22Rv1 (cell line): ENCODE measurements around the gene NFIA.

Experiments used
- ZFX ChIP-seq: fragments of 450-650 bp; IDR thresholded peaks from 2 replicates; pipeline ENCODE4 v1.6.1; 2017; ENCODE audit warnings: antibody characterized with exemption, borderline replicate concordance
- TF ChIP-seq, protein P1 (sequence below): fragments of 450-650 bp; IDR thresholded peaks from 2 replicates; pipeline ENCODE4 v1.5.1; 2017; ENCODE audit warnings: mild to moderate bottlenecking

DNA sequence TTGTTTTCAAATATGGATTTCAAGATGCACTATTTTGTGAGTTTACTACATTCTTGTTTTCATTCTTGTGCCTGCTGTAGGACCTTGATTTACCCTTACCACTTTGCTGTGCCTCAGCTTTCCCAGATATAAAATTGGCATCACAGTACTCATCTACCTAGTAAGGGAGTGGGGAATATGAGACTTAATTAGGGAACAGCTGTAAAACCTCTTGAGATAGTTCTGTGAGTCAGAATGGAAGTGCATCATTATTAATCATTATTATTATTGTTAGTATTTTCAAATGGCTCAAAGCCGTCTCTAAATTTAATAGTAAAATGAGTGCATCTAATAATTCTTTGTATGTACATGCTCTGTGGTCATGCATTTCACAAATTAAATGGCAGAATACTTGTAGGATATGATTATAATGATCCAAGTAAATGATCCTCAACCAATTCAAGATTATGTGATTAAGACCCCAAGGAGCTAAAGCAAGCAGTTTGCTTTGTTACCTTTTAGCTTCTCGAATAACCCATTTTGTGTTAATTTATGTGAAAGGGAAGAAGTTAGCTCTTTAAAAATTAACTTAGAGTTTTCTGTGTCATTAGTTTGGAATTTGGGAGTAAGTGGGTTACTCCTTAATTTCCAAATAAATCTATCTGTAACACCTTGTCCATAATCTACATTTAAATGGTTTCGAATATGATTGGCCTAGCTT is 155.4 kb downstream of the NFIA start:
- TF ChIP-seq, protein P1, sequence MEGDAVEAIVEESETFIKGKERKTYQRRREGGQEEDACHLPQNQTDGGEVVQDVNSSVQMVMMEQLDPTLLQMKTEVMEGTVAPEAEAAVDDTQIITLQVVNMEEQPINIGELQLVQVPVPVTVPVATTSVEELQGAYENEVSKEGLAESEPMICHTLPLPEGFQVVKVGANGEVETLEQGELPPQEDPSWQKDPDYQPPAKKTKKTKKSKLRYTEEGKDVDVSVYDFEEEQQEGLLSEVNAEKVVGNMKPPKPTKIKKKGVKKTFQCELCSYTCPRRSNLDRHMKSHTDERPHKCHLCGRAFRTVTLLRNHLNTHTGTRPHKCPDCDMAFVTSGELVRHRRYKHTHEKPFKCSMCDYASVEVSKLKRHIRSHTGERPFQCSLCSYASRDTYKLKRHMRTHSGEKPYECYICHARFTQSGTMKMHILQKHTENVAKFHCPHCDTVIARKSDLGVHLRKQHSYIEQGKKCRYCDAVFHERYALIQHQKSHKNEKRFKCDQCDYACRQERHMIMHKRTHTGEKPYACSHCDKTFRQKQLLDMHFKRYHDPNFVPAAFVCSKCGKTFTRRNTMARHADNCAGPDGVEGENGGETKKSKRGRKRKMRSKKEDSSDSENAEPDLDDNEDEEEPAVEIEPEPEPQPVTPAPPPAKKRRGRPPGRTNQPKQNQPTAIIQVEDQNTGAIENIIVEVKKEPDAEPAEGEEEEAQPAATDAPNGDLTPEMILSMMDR, result no peak
- TF ChIP-seq ZFX, result no peak
